Chondrocyte (in vitro differentiated cells): ENCODE data around the gene LRP2. TPM values are rescaled to one million over a fixed set of nuclear protein-coding genes. Genes with fewer than 3 reads are reported as not detected.

Experiments used
- DNase-seq: peaks from one replicate; pipeline ENCODE4 v3.0.0; 2021; ENCODE audit warnings: mixed read lengths, low spot score
- H3K27ac Mint-ChIP-seq: one replicate; pipeline ENCODE4 v1.8.0; 2021; ENCODE audit warnings: mild to moderate bottlenecking, moderate library complexity, mixed read lengths; ENCODE audit not compliant: unreplicated experiment
- H3K27me3 Mint-ChIP-seq: 2 replicates; pipeline ENCODE4 v1.8.0; 2021; ENCODE audit warnings: low read depth, mixed read lengths
- H3K36me3 Mint-ChIP-seq: 2 replicates; pipeline ENCODE4 v1.8.0; 2021; ENCODE audit warnings: low read depth, mixed read lengths
- H3K4me1 Mint-ChIP-seq: 2 replicates; pipeline ENCODE4 v1.8.0; 2021; ENCODE audit warnings: low read depth, mild to moderate bottlenecking, mixed read lengths
- H3K4me3 Mint-ChIP-seq: one replicate; pipeline ENCODE4 v1.8.0; 2021; ENCODE audit warnings: mild to moderate bottlenecking, moderate library complexity, mixed read lengths; ENCODE audit not compliant: unreplicated experiment
- H3K9me3 Mint-ChIP-seq: 2 replicates; pipeline ENCODE4 v1.8.0; 2021; ENCODE audit warnings: low read depth, mixed read lengths
- CTCF ChIP-seq: fragments of 200-600 bp; sonication (generic); IDR thresholded peaks from 2 replicates; pipeline ENCODE4 v1.5.0; 2021; ENCODE audit warnings: antibody characterized with exemption, mild to moderate bottlenecking, moderate library complexity
- total RNA-seq: library from RNA; stranded (reverse); gene quantifications from 3 replicates; pipeline ENCODE4 v1.2.1, GENCODE V29; 2021

The LRP2 gene
- total RNA-seq, 1 donor from 2014 or later = not detected

- no peak for TF ChIP-seq CTCF
- H3K9me3 Mint-ChIP-seq = no peaks in the 10 kb centered on the region
- no peak overlapping the region for H3K4me3 Mint-ChIP-seq
- peaks cover 13% of the 10 kb centered on the region for H3K27me3 Mint-ChIP-seq
- no peaks in the 10 kb centered on the region for H3K4me1 Mint-ChIP-seq
- H3K27ac Mint-ChIP-seq = no peak overlapping the region
- no peak for DNase-seq
- H3K36me3 Mint-ChIP-seq = no peaks in the 10 kb centered on the region
These were observed 96.7 kb downstream of the LRP2 start for GRCh38 chr2:169265591-169265990.

DNA sequence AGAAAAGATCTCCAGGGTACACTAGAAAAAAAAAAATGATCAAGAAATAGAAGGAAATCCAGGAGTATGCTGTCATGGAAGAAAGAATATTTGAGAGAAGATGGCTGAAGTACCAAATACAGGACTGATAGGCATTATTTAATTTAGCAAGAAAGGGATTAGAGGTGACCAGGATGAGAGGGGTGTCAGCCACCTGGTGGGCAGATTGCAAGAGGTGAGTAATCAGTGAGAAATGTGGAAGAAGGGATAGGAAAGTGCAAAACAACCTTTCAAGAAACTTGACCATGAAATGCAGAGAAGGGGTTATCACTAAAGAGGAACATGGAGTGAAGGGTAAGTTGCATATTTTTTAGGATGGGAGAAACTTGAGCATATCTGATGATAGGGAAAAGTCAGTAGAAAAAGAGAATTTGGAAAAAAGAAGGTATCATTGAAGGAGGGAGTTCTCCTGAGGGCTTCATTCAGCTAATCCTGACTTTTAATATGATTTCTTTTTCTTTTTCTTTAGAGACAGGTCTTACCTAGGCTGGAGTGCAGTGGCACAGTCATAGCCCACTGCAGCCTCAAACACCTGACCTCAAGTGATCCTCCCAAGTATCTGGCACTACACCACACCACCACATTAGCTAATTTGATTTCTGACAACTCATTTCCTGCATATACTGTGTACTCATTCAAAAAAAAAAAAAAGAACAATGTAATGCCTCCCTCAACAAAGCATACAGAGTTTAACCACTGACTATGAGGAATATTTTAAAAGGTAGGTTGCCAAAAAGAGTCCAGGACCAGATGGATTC, 101.3 kb downstream of the LRP2 start:
- DNase-seq = no peak
- Mint-ChIP-seq H3K36me3 (no peaks in the 10 kb centered on the region), H3K27me3 (peaks cover 13% of the 10 kb centered on the region), H3K27ac (no peak overlapping the region), H3K4me3 (no peak overlapping the region), H3K9me3 (no peaks in the 10 kb centered on the region), H3K4me1 (no peaks in the 10 kb centered on the region)
- TF ChIP-seq CTCF = no peak

GRCh38 chr2:169260246-169260645, 102.1 kb downstream of the LRP2 start:
- Mint-ChIP-seq H3K36me3 (no peaks in the 10 kb centered on the region), H3K4me3 (no peak overlapping the region), H3K4me1 (no peaks in the 10 kb centered on the region), H3K27me3 (peaks cover 9% of the 10 kb centered on the region), H3K27ac (no peak overlapping the region), H3K9me3 (no peaks in the 10 kb centered on the region)
- no peak for TF ChIP-seq CTCF
- no peak for DNase-seq

DNA sequence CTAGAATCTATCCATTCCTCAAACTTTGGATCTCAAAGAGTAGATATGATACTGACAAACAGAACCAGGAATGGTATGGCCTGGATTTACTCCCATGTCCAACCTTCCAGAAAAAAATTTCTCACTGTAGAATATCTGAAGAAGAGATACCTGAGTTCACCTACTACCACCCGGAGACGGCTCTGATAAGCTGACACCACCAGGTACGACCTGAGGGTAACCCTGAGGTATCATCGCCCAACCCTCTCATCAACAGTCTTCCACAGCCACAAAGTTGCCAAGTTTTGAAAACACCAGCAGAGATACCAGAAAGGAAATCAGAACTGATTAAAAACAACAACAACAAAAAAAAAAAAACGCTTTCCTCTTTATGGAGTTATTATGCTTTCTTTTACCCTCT, 102.9 kb downstream of the LRP2 start:
- Mint-ChIP-seq H3K4me1 (peaks cover 4% of the 10 kb centered on the region), H3K9me3 (no peaks in the 10 kb centered on the region), H3K27ac (no peak overlapping the region), H3K4me3 (no peak overlapping the region), H3K36me3 (no peaks in the 10 kb centered on the region), H3K27me3 (peaks cover 9% of the 10 kb centered on the region)
- DNase-seq = no peak
- TF ChIP-seq CTCF = no peak

GRCh38 chr2:169258045-169258601, 104.2 kb downstream of the LRP2 start:
- no peak for DNase-seq

More at GRCh38 chr2:169258045-169258601, 104.2 kb downstream of the LRP2 start:
- no peaks in the 10 kb centered on the region for H3K36me3 Mint-ChIP-seq
- H3K9me3 Mint-ChIP-seq = no peaks in the 10 kb centered on the region
- H3K4me3 Mint-ChIP-seq = no peak overlapping the region
- no peak for TF ChIP-seq CTCF
- peaks cover 9% of the 10 kb centered on the region for H3K27me3 Mint-ChIP-seq
- H3K27ac Mint-ChIP-seq = no peak overlapping the region
- peaks cover 4% of the 10 kb centered on the region for H3K4me1 Mint-ChIP-seq
